HG03097 (cell line): Measurements from ENCODE around the gene ERN1.

Experiments used
- ATAC-seq: cut with Tn5 transposase; IDR thresholded peaks from one replicate; pipeline ENCODE4 v1.9.1; 2021; ENCODE audit not compliant: unreplicated experiment, low FRiP score

Gene ERN1

GRCh38 chr17:64091116-64091515, 38.8 kb downstream of the ERN1 start:
- ATAC-seq: no peak

GRCh38 chr17:64090144-64090543, 39.8 kb downstream of the ERN1 start:
- no peak for ATAC-seq

GRCh38 chr17:64087252-64088005, 42.5 kb downstream of the ERN1 start:
- no peak for ATAC-seq

GRCh38 chr17:64085650-64086005, 44.3 kb downstream of the ERN1 start:
- no peak for ATAC-seq

- no peak for ATAC-seq
Measured at GRCh38 chr17:64084940-64085649, 44.8 kb downstream of the ERN1 start.

DNA sequence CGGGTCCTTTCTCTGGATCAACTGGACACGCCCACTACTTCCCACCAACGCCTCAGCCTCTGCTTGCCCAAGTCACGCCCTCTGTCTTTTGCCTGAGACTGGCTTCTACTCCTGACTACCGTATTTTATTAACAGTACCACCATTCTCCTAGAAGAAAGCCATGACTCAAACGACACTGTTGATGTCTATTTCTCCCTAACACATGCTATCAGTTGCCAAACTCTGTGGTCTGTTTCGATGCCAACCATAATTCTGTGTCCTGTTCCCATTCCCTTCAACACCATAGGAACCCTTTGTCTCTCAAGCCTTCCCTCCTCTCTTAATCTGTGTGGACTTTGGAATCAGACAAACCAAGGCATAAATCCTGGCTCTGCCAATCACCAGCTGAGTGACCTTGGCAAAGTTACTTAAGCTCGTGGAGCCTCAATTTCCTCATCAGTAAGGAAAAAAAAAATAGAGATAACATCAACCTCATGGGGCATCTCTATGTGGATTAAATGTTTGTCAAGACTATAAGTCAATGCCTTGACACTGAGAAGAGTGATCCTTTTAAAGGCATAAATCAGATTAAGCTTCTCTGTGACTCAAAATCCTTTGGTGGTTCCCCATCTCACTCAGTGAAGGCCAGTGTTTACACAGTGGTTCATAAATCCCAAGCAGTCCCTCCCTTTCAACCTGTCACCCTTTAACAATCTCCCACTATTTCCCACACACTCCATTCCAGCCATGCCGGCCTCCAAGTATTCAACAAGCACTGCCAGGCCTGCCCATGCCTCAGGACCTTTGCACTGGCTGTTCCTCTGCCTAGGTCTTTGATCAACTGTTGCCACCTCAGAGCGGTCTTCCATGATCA, 45.6 kb downstream of the ERN1 start:
- ATAC-seq: no peak

- ATAC-seq: no peak
Measured at GRCh38 chr17:64083563-64084085, 46.3 kb downstream of the ERN1 start.

GRCh38 chr17:64083093-64083492, 46.9 kb downstream of the ERN1 start:
- no peak for ATAC-seq

- ATAC-seq: no peak
Measured at GRCh38 chr17:64081802-64082799, 47.8 kb downstream of the ERN1 start.

- ATAC-seq: no peak
Measured at GRCh38 chr17:64080174-64080618, 49.7 kb downstream of the ERN1 start.

DNA sequence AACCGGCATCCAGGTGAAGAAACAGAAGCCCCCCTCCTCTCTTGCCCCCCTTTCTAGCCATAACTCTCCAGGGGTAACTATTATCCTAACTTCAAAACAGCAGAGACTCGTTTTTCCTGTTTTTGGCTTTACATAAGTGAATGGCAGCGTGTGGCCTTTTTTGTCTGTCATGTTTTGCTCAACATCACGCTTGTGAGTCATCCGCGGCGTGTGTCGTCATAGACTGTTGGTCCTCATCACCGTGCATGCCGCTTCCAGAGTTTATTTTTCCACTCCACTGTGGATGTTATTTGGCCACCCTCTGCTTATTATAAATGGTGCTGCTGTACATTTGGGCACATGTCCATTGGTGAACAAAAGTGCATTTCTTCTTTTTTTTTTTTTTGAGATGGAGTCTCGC, 52.6 kb downstream of the ERN1 start:
- ATAC-seq: no peak

GRCh38 chr17:64075913-64076312, 54.0 kb downstream of the ERN1 start:
- no peak for ATAC-seq

DNA sequence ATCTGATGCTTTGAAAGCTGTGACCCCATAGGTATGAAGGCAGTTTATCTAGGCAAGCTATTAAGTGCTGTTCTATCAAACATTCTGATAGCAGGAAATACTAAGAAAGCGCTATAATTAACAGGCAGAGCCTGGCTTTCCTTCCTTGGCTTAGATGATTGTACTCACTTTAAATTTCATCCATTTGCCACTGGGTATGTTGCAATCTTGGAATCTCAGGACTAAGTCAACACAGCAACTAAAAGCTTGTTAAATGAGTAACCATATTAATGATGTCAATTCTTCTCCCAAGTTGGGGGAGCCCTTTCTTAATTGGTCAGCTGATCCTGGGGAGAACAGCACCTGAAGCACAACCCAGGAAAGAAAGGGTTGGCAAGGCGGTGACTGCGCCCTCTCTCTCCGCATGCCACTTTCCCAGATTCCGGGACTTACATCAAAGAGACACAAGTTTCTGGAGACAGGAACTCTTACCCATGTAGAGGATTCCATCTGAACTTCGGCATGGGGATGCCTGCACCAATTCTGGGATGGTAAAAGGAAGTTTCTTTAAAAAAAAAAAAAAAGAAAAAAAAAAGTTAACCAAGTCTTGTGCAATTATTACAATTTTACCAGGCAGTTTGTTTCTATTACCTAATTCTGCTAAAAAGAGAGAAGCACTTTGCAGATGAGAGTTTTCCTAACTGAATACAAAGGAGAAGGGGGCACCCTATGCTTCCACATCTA, 55.1 kb downstream of the ERN1 start:
- peak; percentile 23 for ATAC-seq

DNA sequence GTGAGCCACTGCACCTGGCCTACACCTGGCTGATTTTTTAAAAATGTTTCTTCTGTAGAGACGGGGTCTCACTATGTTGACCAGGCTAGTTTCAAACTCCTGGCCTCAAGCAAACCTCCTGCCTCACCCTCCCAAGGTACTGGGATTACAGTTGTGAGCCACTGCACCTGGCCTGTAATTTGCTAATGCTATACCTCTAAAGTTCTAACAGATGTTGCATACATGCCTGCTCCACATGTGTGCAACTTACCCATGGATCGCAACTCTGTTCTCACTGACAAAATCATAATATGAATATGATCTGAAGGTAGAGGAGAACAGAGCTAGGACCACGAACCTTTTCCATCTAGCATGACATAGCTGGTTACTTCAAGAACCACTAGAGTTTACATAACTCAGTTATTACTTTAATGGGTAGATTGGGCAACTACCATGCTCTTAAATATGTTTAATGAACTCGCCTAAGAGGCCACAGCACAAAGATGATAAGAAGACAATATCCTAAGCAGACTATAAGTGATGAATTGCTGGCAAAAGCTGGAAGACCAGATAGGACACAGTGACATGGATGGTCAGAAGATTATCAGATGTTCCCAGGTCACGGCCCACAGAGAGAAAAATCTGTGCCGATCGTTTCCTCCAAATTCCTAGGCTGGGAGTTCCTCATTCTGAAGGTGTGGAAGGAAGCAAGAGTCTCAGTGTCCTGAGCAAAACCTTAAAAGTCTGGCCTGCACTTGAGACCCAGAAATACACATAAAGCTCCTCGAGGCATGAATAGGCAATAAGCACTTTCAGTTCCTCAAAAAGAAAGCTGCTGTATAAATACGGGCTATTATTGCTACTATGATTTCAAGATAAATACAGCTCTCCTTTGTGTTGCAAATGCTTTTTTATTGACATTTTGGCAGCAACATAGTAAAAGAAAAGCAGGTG, 55.9 kb downstream of the ERN1 start:
- peak; percentile 49 for ATAC-seq

DNA sequence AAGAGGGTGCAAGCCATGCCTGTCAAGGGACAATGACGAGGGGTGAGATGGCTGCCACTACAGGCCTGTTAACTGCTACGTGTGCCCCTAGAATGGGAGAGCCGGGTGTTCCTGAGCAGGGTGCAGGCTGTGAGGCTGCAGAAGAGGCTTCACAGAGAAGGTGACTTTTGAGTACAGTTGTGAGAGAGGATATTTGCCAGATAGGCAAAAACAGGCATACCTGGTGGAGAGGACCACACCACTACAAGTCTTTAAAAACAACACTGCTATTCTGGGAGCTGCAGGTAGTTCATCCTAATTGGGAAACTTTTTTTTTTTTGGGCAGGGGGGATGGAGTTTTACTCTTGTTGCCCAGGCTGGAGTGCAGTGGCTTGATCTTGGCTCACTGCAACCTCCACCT, 58.8 kb downstream of the ERN1 start:
- no peak for ATAC-seq

GRCh38 chr17:64070213-64070612, 59.7 kb downstream of the ERN1 start:
- ATAC-seq: no peak

GRCh38 chr17:64069143-64069542, 60.8 kb downstream of the ERN1 start:
- ATAC-seq: no peak

- ATAC-seq: no peak
Measured at GRCh38 chr17:64067657-64068056, 62.3 kb downstream of the ERN1 start.
